GM12891 (cell line): Measurements from ENCODE around the gene PGLYRP2.

Source experiments
- DNase-seq: peaks from one replicate; pipeline ENCODE4 v3.0.0; 2011; ENCODE audit warnings: low spot score; ENCODE audit not compliant: insufficient read length
- FAIRE-seq: peaks from 2 replicates; lab custom pipeline; 2011; peaks lifted over from hg19 to GRCh38; lab: Jason Lieb, UNC
- PAX5 ChIP-seq: IDR thresholded peaks from 2 replicates; pipeline ENCODE4 v1.6.1; 2011; ENCODE audit warnings: low read length, moderate library complexity, mild to moderate bottlenecking; ENCODE audit not compliant: insufficient read depth, severe bottlenecking
- POLR2A ChIP-seq: IDR thresholded peaks from 2 replicates; pipeline ENCODE4 v1.6.1; 2011; ENCODE audit warnings: low read depth, low read length, control low read depth
- POLR2AphosphoS5 ChIP-seq: IDR thresholded peaks from 2 replicates; pipeline ENCODE4 v1.6.1; 2011; ENCODE audit warnings: low read depth, low read length, control low read depth
- POU2F2 ChIP-seq: IDR thresholded peaks from 2 replicates; pipeline ENCODE4 v1.6.1; 2011; ENCODE audit warnings: low read depth, mild to moderate bottlenecking, control low read depth, low read length, moderate library complexity
- SPI1 ChIP-seq: IDR thresholded peaks from 2 replicates; pipeline ENCODE4 v1.6.1; 2011; ENCODE audit warnings: low read depth, low read length, control low read depth
- TAF1 ChIP-seq: IDR thresholded peaks from 2 replicates; pipeline ENCODE4 v1.6.1; 2011; ENCODE audit warnings: low read depth, low read length, control low read depth

Gene PGLYRP2

DNA sequence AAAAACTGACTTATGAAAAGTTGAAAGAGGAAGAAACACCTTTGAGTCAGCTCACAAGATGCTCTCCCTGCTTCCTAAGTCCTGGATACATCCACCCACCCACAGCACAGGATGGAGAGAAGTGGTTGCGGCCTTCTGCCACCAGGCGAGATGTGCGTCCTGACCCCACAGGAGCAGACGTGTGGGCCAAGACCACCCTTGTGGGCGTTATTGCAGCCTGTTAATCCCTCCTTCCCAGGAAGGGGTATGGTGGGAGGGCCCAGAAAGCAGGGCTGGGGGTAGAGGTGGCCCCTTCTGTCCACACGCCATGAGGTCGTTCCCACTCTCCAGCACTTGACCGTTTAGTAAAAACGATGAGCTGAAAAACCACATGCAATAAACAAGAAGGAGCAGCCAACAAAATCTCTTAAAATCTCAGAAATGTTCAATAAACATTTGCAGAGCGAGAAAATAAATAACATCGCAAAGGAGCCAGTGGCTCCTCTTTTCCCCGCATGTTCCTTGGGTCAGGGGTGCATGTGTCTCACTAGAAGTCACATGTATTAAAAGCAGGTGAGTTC is 58.1 kb downstream of the PGLYRP2 start:
- TF ChIP-seq TAF1 (no peak), POU2F2 (no peak), SPI1 (no peak), PAX5 (no peak), POLR2AphosphoS5 (no peak), POLR2A (no peak)
- DNase-seq: no peak
- no peak for FAIRE-seq

DNA sequence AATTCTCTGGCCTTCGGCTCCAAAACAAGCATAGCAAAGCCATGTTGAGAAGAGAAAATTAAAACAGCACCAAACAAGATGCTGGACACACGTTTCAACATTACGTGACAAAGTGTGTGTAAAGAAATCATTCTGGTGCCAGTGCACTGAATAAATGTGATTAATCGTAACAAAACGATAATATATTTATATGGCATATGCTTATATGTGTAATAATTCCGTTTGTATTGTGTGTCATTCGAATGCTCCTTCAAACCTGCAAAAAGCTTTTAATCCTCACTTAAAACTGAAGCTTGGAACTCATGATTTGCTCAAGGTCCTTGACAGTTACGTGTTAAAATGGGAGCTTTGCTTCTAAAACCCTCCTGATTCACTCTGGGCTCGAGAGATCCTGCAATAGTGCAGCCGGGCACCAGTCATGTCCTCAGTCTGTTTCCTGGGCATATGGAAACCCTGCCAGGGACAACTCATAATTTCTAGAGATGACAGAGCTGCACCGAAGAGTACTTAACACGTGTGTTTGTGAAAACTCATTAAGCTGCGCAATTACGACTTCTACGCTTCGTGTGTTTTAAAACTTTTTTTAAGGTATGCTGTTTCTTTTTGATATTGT is 59.8 kb downstream of the PGLYRP2 start:
- DNase-seq (no peak), FAIRE-seq (no peak)
- TF ChIP-seq POU2F2 (no peak), POLR2A (no peak), POLR2AphosphoS5 (no peak), SPI1 (no peak), TAF1 (no peak), PAX5 (no peak)
